ENCODE results near the gene SEC24D.
"Not testable (repeated sequence)": the region's sequence is repeated elsewhere in the genome, so short reads cannot be mapped to it uniquely, and the experiment has no call there.

Gene SEC24D

GRCh38 chr4:118799231-118799942 lies 36.5 kb downstream of the SEC24D start:
- H3K9me2 ChIP-seq (replicated peaks; ENCODE audit: insufficient read depth, low read length): no peaks in the 10 kb centered on the region
- H3K4me2 ChIP-seq (ENCODE audit: low read depth, low read length, poor library complexity, severe bottlenecking): no peak overlapping the region
- no peak overlapping the region for H3K4me3 ChIP-seq (ENCODE audit: insufficient read depth, low read length, poor library complexity, severe bottlenecking)
- H3K27me3 ChIP-seq (ENCODE audit: low read length): no peaks in the 10 kb centered on the region
- no peak overlapping the region for H3K9ac ChIP-seq (ENCODE audit: low read length)
- 0 out of 2 replicates have a peak, but pooled peaks cover 2% of the 10 kb centered on the region for H3K36me3 ChIP-seq (ENCODE audit: low read length)
- H4K20me1 ChIP-seq (ENCODE audit: low read depth, low read length): no peaks in the 10 kb centered on the region
- H2AFZ ChIP-seq (ENCODE audit: low read depth, low read length, severe bottlenecking): no peak overlapping the region
- no peaks in the 10 kb centered on the region for H3F3A ChIP-seq (ENCODE audit: insufficient read depth)
- no peaks in the 10 kb centered on the region for H3K9me3 ChIP-seq (ENCODE audit: insufficient read depth, low read length)
- no peak for TF ChIP-seq EZH2phosphoT487 (conservative IDR thresholded peaks at IDR 0.05; ENCODE audit: low read length)
- TF ChIP-seq CTCF (IDR thresholded peaks at IDR 0.05; ENCODE audit: insufficient read depth, low read length, poor library complexity, severe bottlenecking): no peak
- H3K27ac ChIP-seq (ENCODE audit: low read depth, low read length): no peak overlapping the region
- H3K79me2 ChIP-seq (ENCODE audit: insufficient read depth, low read length): no peaks in the 10 kb centered on the region

GRCh38 chr4:118798658-118799057 lies 37.3 kb downstream of the SEC24D start:
- Histone ChIP-seq H3K9me2 (replicated peaks; ENCODE audit: insufficient read depth, low read length) (no peaks in the 10 kb centered on the region), H3K4me2 (ENCODE audit: low read depth, low read length, poor library complexity, severe bottlenecking) (no peak overlapping the region), H3K4me3 (ENCODE audit: insufficient read depth, low read length, poor library complexity, severe bottlenecking) (no peak overlapping the region), H2AFZ (ENCODE audit: low read depth, low read length, severe bottlenecking) (no peak overlapping the region), H3K9me3 (ENCODE audit: insufficient read depth, low read length) (no peaks in the 10 kb centered on the region), H3K36me3 (ENCODE audit: low read length) (no peaks in the 10 kb centered on the region), H3F3A (ENCODE audit: insufficient read depth) (no peaks in the 10 kb centered on the region), H4K20me1 (ENCODE audit: low read depth, low read length) (no peaks in the 10 kb centered on the region), H3K27ac (ENCODE audit: low read depth, low read length) (no peak overlapping the region), H3K79me2 (ENCODE audit: insufficient read depth, low read length) (no peaks in the 10 kb centered on the region), H3K9ac (ENCODE audit: low read length) (no peak overlapping the region), H3K27me3 (ENCODE audit: low read length) (no peaks in the 10 kb centered on the region)
- no peak for TF ChIP-seq CTCF (IDR thresholded peaks at IDR 0.05; ENCODE audit: insufficient read depth, low read length, poor library complexity, severe bottlenecking)
- TF ChIP-seq EZH2phosphoT487 (conservative IDR thresholded peaks at IDR 0.05; ENCODE audit: low read length): no peak

DNA sequence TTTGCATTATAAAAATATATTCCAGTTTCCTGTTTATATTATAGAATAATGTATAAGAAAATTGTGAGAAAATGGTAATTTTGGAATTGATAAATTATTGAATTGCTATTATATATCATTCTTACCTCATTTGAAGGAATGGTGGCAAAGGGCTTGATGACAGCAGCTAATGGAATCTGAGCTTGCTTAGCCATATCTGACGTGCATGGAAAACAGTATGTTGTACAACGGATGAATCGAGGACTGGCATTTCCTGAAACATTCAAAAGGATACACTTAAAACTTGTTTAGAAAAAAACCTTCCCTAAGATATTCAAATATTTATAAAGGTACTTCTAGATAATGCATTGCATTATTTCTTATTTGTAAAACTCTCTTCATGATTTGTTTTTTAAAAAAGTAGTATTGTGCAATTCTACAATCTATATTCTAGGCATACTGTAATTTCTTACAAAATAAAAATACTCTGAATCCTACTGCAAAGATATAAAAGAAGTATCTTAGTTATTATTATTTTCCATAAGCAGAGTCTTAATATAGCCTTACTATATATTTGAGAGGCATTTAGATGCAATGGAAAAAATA lies 38.3 kb downstream of the SEC24D start:
- Histone ChIP-seq H2AFZ (ENCODE audit: low read depth, low read length, severe bottlenecking) (no peak overlapping the region), H3K9ac (ENCODE audit: low read length) (no peak overlapping the region), H3K27me3 (ENCODE audit: low read length) (no peaks in the 10 kb centered on the region), H3F3A (ENCODE audit: insufficient read depth) (no peaks in the 10 kb centered on the region), H3K4me2 (ENCODE audit: low read depth, low read length, poor library complexity, severe bottlenecking) (no peak overlapping the region), H3K4me3 (ENCODE audit: insufficient read depth, low read length, poor library complexity, severe bottlenecking) (no peak overlapping the region), H3K27ac (ENCODE audit: low read depth, low read length) (no peak overlapping the region), H3K36me3 (ENCODE audit: low read length) (no peaks in the 10 kb centered on the region), H3K9me3 (ENCODE audit: insufficient read depth, low read length) (no peaks in the 10 kb centered on the region), H3K79me2 (ENCODE audit: insufficient read depth, low read length) (no peaks in the 10 kb centered on the region), H3K9me2 (replicated peaks; ENCODE audit: insufficient read depth, low read length) (no peaks in the 10 kb centered on the region), H4K20me1 (ENCODE audit: low read depth, low read length) (no peaks in the 10 kb centered on the region)
- TF ChIP-seq CTCF (IDR thresholded peaks at IDR 0.05; ENCODE audit: insufficient read depth, low read length, poor library complexity, severe bottlenecking) (no peak), EZH2phosphoT487 (conservative IDR thresholded peaks at IDR 0.05; ENCODE audit: low read length) (no peak)

DNA sequence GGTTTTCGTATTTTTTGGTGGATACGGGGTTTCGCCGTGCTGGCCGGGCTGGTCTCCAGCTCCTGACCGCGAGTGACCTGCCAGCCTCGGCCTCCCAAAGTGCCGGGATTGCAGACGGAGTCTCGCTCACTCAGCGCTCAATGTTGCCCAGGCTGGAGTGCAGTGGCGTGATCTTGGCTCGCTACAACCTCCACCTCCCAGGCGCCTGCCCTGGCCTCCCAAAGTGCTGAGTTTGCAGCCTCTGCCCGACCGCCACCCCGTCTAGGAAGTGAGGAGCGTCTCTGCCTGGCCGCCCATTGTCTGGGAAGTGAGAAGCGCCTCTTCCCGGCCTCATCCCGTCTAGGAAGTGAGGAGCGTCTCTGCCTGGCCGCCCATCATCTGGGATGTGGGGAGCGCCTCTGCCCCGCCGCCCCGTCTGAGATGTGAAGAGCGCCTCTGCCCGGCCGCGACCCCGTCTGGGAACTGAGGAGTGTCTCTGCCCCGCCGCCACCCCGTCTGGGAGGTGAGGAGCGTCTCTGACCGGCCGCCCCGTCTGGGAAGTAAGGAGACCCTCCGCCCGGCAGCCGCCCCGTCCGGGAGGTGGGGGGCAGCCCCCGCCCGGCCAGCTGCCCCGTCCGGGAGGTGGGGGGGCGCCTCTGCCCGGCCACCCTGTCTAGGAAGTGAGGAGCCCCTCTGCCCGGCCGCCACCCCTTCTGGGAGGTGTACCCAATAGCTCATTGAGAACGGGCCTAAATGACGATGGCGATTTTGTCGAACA lies 44.1 kb downstream of the SEC24D start:
- not testable (repeated sequence) for H3K4me2 ChIP-seq (ENCODE audit: low read depth, low read length, poor library complexity, severe bottlenecking); H3K4me3 ChIP-seq (ENCODE audit: insufficient read depth, low read length, poor library complexity, severe bottlenecking); H3K9me2 ChIP-seq (replicated peaks; ENCODE audit: insufficient read depth, low read length); H3K79me2 ChIP-seq (ENCODE audit: insufficient read depth, low read length); H3F3A ChIP-seq (ENCODE audit: insufficient read depth); H3K9ac ChIP-seq (ENCODE audit: low read length); H3K9me3 ChIP-seq (ENCODE audit: insufficient read depth, low read length); H3K27me3 ChIP-seq (ENCODE audit: low read length); H3K36me3 ChIP-seq (ENCODE audit: low read length); H4K20me1 ChIP-seq (ENCODE audit: low read depth, low read length); H2AFZ ChIP-seq (ENCODE audit: low read depth, low read length, severe bottlenecking); H3K27ac ChIP-seq (ENCODE audit: low read depth, low read length)

Measured in SU-DHL-6 (cell line).